GM12873 (cell line): ENCODE data around the gene FIGNL2.

Experiments
- CTCF ChIP-seq: IDR thresholded peaks from 2 replicates; pipeline ENCODE4 v1.5.1; 2012; ENCODE audit warnings: low read depth, mild to moderate bottlenecking, moderate library complexity, low read length, control low read depth; ENCODE audit not compliant: insufficient read depth; ENCODE audit errors: missing control alignments

FIGNL2 gene

GRCh38 chr12:51827925-51828818 lies 20.3 kb downstream of the FIGNL2 start:
- no peak for TF ChIP-seq CTCF

GRCh38 chr12:51826881-51827280 lies 21.6 kb downstream of the FIGNL2 start:
- no peak for TF ChIP-seq CTCF

GRCh38 chr12:51825216-51825615 lies 23.3 kb downstream of the FIGNL2 start:
- no peak for TF ChIP-seq CTCF

- TF ChIP-seq CTCF: peak; percentile 43
These were observed 24.5 kb downstream of the FIGNL2 start for GRCh38 chr12:51823875-51824565.

- TF ChIP-seq CTCF: no peak
These were observed 25.6 kb downstream of the FIGNL2 start for GRCh38 chr12:51822956-51823355.

GRCh38 chr12:51822261-51822616 lies 26.3 kb downstream of the FIGNL2 start:
- no peak for TF ChIP-seq CTCF

- no peak for TF ChIP-seq CTCF
These were observed 26.9 kb downstream of the FIGNL2 start for GRCh38 chr12:51821440-51822260.
